ENCODE results near the gene AGPAT4. TPM values are rescaled to one million over a fixed set of nuclear protein-coding genes. Genes with fewer than 3 reads are reported as not detected.

The AGPAT4 gene
- total and polyA plus RNA-seq, 2 experiments from 2014 or later, result 3.0 to 3.9 TPM

- Histone ChIP-seq H3K4me3 (no peak overlapping the region), H3K4me2 (ENCODE audit: unreplicated experiment) (no peak overlapping the region), H3K27me3 (replicated peaks; ENCODE audit: insufficient read depth) (0 out of 2 replicates have a peak, but pooled peaks cover 4% of the 10 kb centered on the region), H3K27ac (no peak overlapping the region), H2AFZ (no peak overlapping the region), H3K9me3 (ENCODE audit: low read depth) (no peaks in the 10 kb centered on the region), H3K4me1 (ENCODE audit: insufficient read depth) (no peaks in the 10 kb centered on the region), H3K79me2 (ENCODE audit: insufficient read depth) (no peaks in the 10 kb centered on the region), H3F3A (ENCODE audit: insufficient read depth) (no peaks in the 10 kb centered on the region), H4K20me1 (ENCODE audit: insufficient read depth) (no peaks in the 10 kb centered on the region), H3K9ac (no peak overlapping the region), H3K36me3 (ENCODE audit: low read depth) (no peaks in the 10 kb centered on the region), H3K9me2 (ENCODE audit: insufficient read depth) (no peaks in the 10 kb centered on the region)
- in situ Hi-C loops (cut with MboI), result no loop called here
- 66 to 73% methylated on average over 3 of the region's 3 CpGs for WGBS, 2 experiments (ENCODE audit: low coverage in 1 of 2, low lambda C conversion rate in 2 of 2, missing lambda C conversion rate in 2 of 2)
- TF ChIP-seq EZH2 (IDR thresholded peaks at IDR 0.05; ENCODE audit: insufficient read depth, poor library complexity, severe bottlenecking) (no peak), EZH2phosphoT487 (IDR thresholded peaks at IDR 0.05; ENCODE audit: insufficient read depth, low read depth) (no peak)
- no peak for DNase-seq
These were observed 16.9 kb upstream of the AGPAT4 start for GRCh38 chr6:161290751-161291150.

DNA sequence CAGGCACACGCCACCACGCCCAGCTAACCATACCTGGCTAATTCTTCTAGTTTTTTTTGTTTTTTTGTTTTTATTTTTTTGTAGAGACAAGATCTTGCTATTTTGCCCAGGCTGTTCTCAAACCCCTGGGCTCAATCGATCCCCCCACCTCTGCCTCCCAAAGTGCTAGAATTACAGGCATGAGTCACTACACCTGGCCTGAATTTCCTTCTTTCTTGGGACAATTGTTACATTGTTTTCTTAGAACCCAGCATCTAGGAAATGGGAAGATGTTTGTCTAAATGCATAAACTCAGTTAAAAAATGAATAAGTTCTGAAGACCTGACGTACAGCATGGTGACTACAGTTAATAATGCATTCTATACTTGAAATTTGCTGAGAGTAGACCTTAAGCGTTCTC, 10.8 kb upstream of the AGPAT4 start:
- H3K9ac ChIP-seq, result no peak overlapping the region
- no peaks in the 10 kb centered on the region for H4K20me1 ChIP-seq (ENCODE audit: insufficient read depth)
- no peak for TF ChIP-seq EZH2phosphoT487 (IDR thresholded peaks at IDR 0.05; ENCODE audit: insufficient read depth, low read depth)
- no peak for TF ChIP-seq EZH2 (IDR thresholded peaks at IDR 0.05; ENCODE audit: insufficient read depth, poor library complexity, severe bottlenecking)
- no peak overlapping the region for H3K27ac ChIP-seq
- DNase-seq, result no peak
- H3K9me2 ChIP-seq (ENCODE audit: insufficient read depth), result no peaks in the 10 kb centered on the region
- no peaks in the 10 kb centered on the region for H3K36me3 ChIP-seq (ENCODE audit: low read depth)
- no peak overlapping the region for H2AFZ ChIP-seq
- no peak overlapping the region for H3K4me2 ChIP-seq (ENCODE audit: unreplicated experiment)
- H3K4me1 ChIP-seq (ENCODE audit: insufficient read depth), result no peaks in the 10 kb centered on the region
- H3K9me3 ChIP-seq (ENCODE audit: low read depth), result no peaks in the 10 kb centered on the region
- H3K4me3 ChIP-seq, result no peak overlapping the region
- in situ Hi-C loops (cut with MboI), result no loop called here
- no peaks in the 10 kb centered on the region for H3K79me2 ChIP-seq (ENCODE audit: insufficient read depth)
- no peaks in the 10 kb centered on the region for H3F3A ChIP-seq (ENCODE audit: insufficient read depth)
- WGBS, 2 experiments (ENCODE audit: low coverage in 1 of 2, low lambda C conversion rate in 2 of 2, missing lambda C conversion rate in 2 of 2), result 77 to 81% methylated on average over 5 of the region's 5 CpGs
- 0 out of 2 replicates have a peak, but pooled peaks cover 4% of the 10 kb centered on the region for H3K27me3 ChIP-seq (replicated peaks; ENCODE audit: insufficient read depth)

- no peak overlapping the region for H2AFZ ChIP-seq
- WGBS, 2 experiments (ENCODE audit: low coverage in 1 of 2, low lambda C conversion rate in 2 of 2, missing lambda C conversion rate in 2 of 2), result 49 to 52% methylated on average over 5 of the region's 5 CpGs
- H3K36me3 ChIP-seq (ENCODE audit: low read depth), result no peaks in the 10 kb centered on the region
- no peaks in the 10 kb centered on the region for H3K9me2 ChIP-seq (ENCODE audit: insufficient read depth)
- H3K4me1 ChIP-seq (ENCODE audit: insufficient read depth), result no peaks in the 10 kb centered on the region
- H3K4me3 ChIP-seq, result no peak overlapping the region
- no peak overlapping the region for H3K9ac ChIP-seq
- no peaks in the 10 kb centered on the region for H3K79me2 ChIP-seq (ENCODE audit: insufficient read depth)
- no peaks in the 10 kb centered on the region for H3K27me3 ChIP-seq (replicated peaks; ENCODE audit: insufficient read depth)
- DNase-seq, result no peak
- H3K27ac ChIP-seq, result no peak overlapping the region
- in situ Hi-C loops (cut with MboI), result no loop called here
- no peaks in the 10 kb centered on the region for H3F3A ChIP-seq (ENCODE audit: insufficient read depth)
- TF ChIP-seq EZH2phosphoT487 (IDR thresholded peaks at IDR 0.05; ENCODE audit: insufficient read depth, low read depth) (no peak), EZH2 (IDR thresholded peaks at IDR 0.05; ENCODE audit: insufficient read depth, poor library complexity, severe bottlenecking) (no peak)
- no peaks in the 10 kb centered on the region for H4K20me1 ChIP-seq (ENCODE audit: insufficient read depth)
- no peak overlapping the region for H3K4me2 ChIP-seq (ENCODE audit: unreplicated experiment)
- H3K9me3 ChIP-seq (ENCODE audit: low read depth), result no peaks in the 10 kb centered on the region
These were observed 7.2 kb upstream of the AGPAT4 start for GRCh38 chr6:161281092-161281491.

DNA sequence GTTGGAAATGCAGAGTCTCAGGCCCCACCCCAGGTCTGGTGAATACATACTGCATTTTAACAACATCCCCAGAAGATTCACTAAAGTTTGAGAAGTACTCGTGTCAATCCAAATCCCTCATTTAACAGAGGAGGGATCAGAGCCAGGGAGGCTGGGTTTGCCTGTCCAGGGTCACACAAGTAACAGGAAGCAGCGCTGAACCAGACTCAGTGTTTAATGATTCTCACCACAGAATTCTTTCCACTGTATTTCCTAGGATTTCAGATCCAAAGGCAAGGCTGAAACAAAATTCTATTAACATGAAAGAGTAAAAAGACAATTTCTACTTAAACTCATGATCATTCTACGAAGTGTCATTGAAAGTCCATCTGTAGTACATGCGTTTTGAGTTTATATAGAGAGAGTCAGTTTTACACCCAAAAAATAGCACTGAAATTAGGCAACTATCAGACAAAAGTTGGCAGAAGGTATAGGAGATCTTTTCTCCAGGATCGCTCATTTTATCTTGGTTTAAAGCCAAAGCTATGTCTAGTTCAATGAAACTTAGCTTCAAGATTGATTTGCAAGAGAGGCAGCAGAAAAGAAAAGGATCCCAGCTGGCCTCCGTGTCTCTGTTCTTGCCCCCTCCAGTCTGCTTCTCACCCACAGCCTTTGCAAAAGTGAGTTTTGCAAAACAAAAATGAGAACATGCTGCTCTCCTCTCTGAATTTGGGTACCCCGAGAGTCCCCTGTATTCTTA, 6.0 kb upstream of the AGPAT4 start:
- in situ Hi-C loops (cut with MboI), result no loop called here
- Histone ChIP-seq H3K9me2 (ENCODE audit: insufficient read depth) (no peaks in the 10 kb centered on the region), H3K4me1 (ENCODE audit: insufficient read depth) (no peaks in the 10 kb centered on the region), H3K36me3 (ENCODE audit: low read depth) (no peaks in the 10 kb centered on the region), H2AFZ (no peak overlapping the region), H3K9me3 (ENCODE audit: low read depth) (no peaks in the 10 kb centered on the region), H3K4me3 (no peak overlapping the region), H3K9ac (no peak overlapping the region), H3F3A (ENCODE audit: insufficient read depth) (no peaks in the 10 kb centered on the region), H4K20me1 (ENCODE audit: insufficient read depth) (no peaks in the 10 kb centered on the region), H3K27me3 (replicated peaks; ENCODE audit: insufficient read depth) (no peaks in the 10 kb centered on the region), H3K79me2 (ENCODE audit: insufficient read depth) (no peaks in the 10 kb centered on the region), H3K27ac (no peak overlapping the region), H3K4me2 (ENCODE audit: unreplicated experiment) (no peak overlapping the region)
- TF ChIP-seq EZH2phosphoT487 (IDR thresholded peaks at IDR 0.05; ENCODE audit: insufficient read depth, low read depth), result no peak
- no peak for TF ChIP-seq EZH2 (IDR thresholded peaks at IDR 0.05; ENCODE audit: insufficient read depth, poor library complexity, severe bottlenecking)
- WGBS, 2 experiments (ENCODE audit: low coverage in 1 of 2, low lambda C conversion rate in 2 of 2, missing lambda C conversion rate in 2 of 2), result 56 to 58% methylated on average over 7 of the region's 7 CpGs
- DNase-seq, result no peak

Data from GM23248 (cell line).